Measurements from ENCODE around the gene RASGRP1. TPM values are rescaled to one million over a fixed set of nuclear protein-coding genes. Genes with fewer than 3 reads are reported as not detected.

RASGRP1 gene
- total RNA-seq, 1 experiment from 2014 or later = 15.1 TPM

- no TSS peak for BruUV-seq (replicated peaks)
- TF ChIP-seq CTCF (IDR thresholded peaks at IDR 0.05; ENCODE audit: unreplicated experiment) = no peak
- no peak overlapping the region for H3K4me3 Mint-ChIP-seq (ENCODE audit: low read depth, unreplicated experiment)
- DNase-seq = no peak
- no peaks in the 10 kb centered on the region for H3K27me3 Mint-ChIP-seq (ENCODE audit: unreplicated experiment)
- H3K4me1 Mint-ChIP-seq (ENCODE audit: low read depth, unreplicated experiment) = no peaks in the 10 kb centered on the region
- intact Hi-C loops (cut with micrococcal nuclease; ENCODE audit: unreplicated experiment) = no loop called here
- H3K27ac Mint-ChIP-seq (ENCODE audit: unreplicated experiment) = no peak overlapping the region
- no peaks in the 10 kb centered on the region for H3K9me3 Mint-ChIP-seq (ENCODE audit: low read depth, unreplicated experiment)
- CTCF ChIA-PET = no interaction called here
- H3K36me3 Mint-ChIP-seq (ENCODE audit: insufficient read depth, unreplicated experiment) = no peaks in the 10 kb centered on the region
Observed at GRCh38 chr15:38610748-38611147, 46.1 kb upstream of the RASGRP1 start.

- no peak for DNase-seq
- no peak overlapping the region for H3K27ac Mint-ChIP-seq (ENCODE audit: unreplicated experiment)
- no peaks in the 10 kb centered on the region for H3K9me3 Mint-ChIP-seq (ENCODE audit: low read depth, unreplicated experiment)
- CTCF ChIA-PET = interaction anchor here (0.9 kb wide), 1 partner anchor 11 kb away, joined by 4 read pairs; no protein-coding TSS in a partner anchor
- no peak overlapping the region for H3K4me3 Mint-ChIP-seq (ENCODE audit: low read depth, unreplicated experiment)
- TF ChIP-seq CTCF (IDR thresholded peaks at IDR 0.05; ENCODE audit: unreplicated experiment) = no peak
- no TSS peak for BruUV-seq (replicated peaks)
- no peaks in the 10 kb centered on the region for H3K36me3 Mint-ChIP-seq (ENCODE audit: insufficient read depth, unreplicated experiment)
- H3K4me1 Mint-ChIP-seq (ENCODE audit: low read depth, unreplicated experiment) = no peaks in the 10 kb centered on the region
- intact Hi-C loops (cut with micrococcal nuclease; ENCODE audit: unreplicated experiment) = no loop called here
- H3K27me3 Mint-ChIP-seq (ENCODE audit: unreplicated experiment) = no peaks in the 10 kb centered on the region
Observed at GRCh38 chr15:38609097-38609738, 44.6 kb upstream of the RASGRP1 start.

- CTCF ChIA-PET = no interaction called here
- Mint-ChIP-seq H3K27me3 (ENCODE audit: unreplicated experiment) (no peaks in the 10 kb centered on the region), H3K9me3 (ENCODE audit: low read depth, unreplicated experiment) (no peaks in the 10 kb centered on the region), H3K36me3 (ENCODE audit: insufficient read depth, unreplicated experiment) (no peaks in the 10 kb centered on the region), H3K4me1 (ENCODE audit: low read depth, unreplicated experiment) (no peaks in the 10 kb centered on the region), H3K4me3 (ENCODE audit: low read depth, unreplicated experiment) (no peak overlapping the region), H3K27ac (ENCODE audit: unreplicated experiment) (no peak overlapping the region)
- BruUV-seq (replicated peaks) = no TSS peak
- TF ChIP-seq CTCF (IDR thresholded peaks at IDR 0.05; ENCODE audit: unreplicated experiment) = no peak
- no peak for DNase-seq
- intact Hi-C loops (cut with micrococcal nuclease; ENCODE audit: unreplicated experiment) = no loop called here
Observed at GRCh38 chr15:38608682-38609081, 44.1 kb upstream of the RASGRP1 start.

GRCh38 chr15:38605744-38606143 is 41.1 kb upstream of the RASGRP1 start:
- TF ChIP-seq CTCF (IDR thresholded peaks at IDR 0.05; ENCODE audit: unreplicated experiment) = no peak
- CTCF ChIA-PET = no interaction called here
- H3K27me3 Mint-ChIP-seq (ENCODE audit: unreplicated experiment) = no peaks in the 10 kb centered on the region
- no peak overlapping the region for H3K4me3 Mint-ChIP-seq (ENCODE audit: low read depth, unreplicated experiment)
- no TSS peak for BruUV-seq (replicated peaks)
- H3K4me1 Mint-ChIP-seq (ENCODE audit: low read depth, unreplicated experiment) = no peaks in the 10 kb centered on the region
- intact Hi-C loops (cut with micrococcal nuclease; ENCODE audit: unreplicated experiment) = no loop called here
- DNase-seq = no peak
- no peaks in the 10 kb centered on the region for H3K36me3 Mint-ChIP-seq (ENCODE audit: insufficient read depth, unreplicated experiment)
- no peaks in the 10 kb centered on the region for H3K9me3 Mint-ChIP-seq (ENCODE audit: low read depth, unreplicated experiment)
- no peak overlapping the region for H3K27ac Mint-ChIP-seq (ENCODE audit: unreplicated experiment)

Measured in Calu3 (cell line).